IMR-90 (cell line): ENCODE measurements around the gene C11orf65. TPM values are rescaled to one million over a fixed set of nuclear protein-coding genes. Genes with fewer than 3 reads are reported as not detected.

Source experiments
- ATAC-seq: fragments of 200-7000 bp; cut with Tn5 transposase; 2 replicates; pipeline ENCODE4 v1.9.1; 2020; ENCODE audit warnings: low read depth, mild to moderate bottlenecking, moderate library complexity
- BruUV-seq: library from RNA; stranded (reverse); fragments of 400-500 nt; replicated peaks from 2 replicates; lab custom pipeline; 2021; lab: Mats Ljungman, UMichigan
- CTCF ChIA-PET: fragments of 300-600 bp; formaldehyde crosslinking; extraction: SDS; loops from one replicate; lab custom pipeline; 2021; ENCODE audit warnings: antibody characterized with exemption; lab: Yijun Ruan, JAX
- POLR2A ChIA-PET: fragments of 300-600 bp; sonication (Branson Sonifier 250); formaldehyde crosslinking; loops from one replicate; lab custom pipeline; 2022; ENCODE audit warnings: antibody characterized with exemption; ENCODE audit not compliant: unreplicated experiment; lab: Charles Lee
- DNase-seq: peaks from one replicate; pipeline ENCODE4 v3.0.0; 2013
- H2AFZ ChIP-seq: replicated peaks from 2 replicates; pipeline ENCODE3; 2013; ENCODE audit warnings: low read length, mild to moderate bottlenecking; ENCODE audit not compliant: poor library complexity
- H2AK5ac ChIP-seq: 2 replicates; pipeline ENCODE4 v1.6.1; 2013; ENCODE audit warnings: low read depth, low read length, inconsistent platforms
- H2AK9ac ChIP-seq: replicated peaks from 2 replicates; pipeline ENCODE3; 2013; ENCODE audit warnings: mild to moderate bottlenecking, low read depth, low read length, moderate library complexity; ENCODE audit not compliant: poor library complexity
- H2BK120ac ChIP-seq: 2 replicates; pipeline ENCODE4 v1.6.1; 2013; ENCODE audit warnings: low read depth, low read length, inconsistent platforms
- H2BK15ac ChIP-seq: 3 replicates; pipeline ENCODE4 v1.6.1; 2013; ENCODE audit warnings: low read depth, low read length, inconsistent platforms
- H2BK20ac ChIP-seq: 2 replicates; pipeline ENCODE4 v1.6.1; 2013; ENCODE audit warnings: low read depth, mild to moderate bottlenecking, inconsistent platforms, low read length, moderate library complexity
- H2BK5ac ChIP-seq: 2 replicates; pipeline ENCODE4 v1.6.1; 2013; ENCODE audit warnings: mild to moderate bottlenecking, low read depth, low read length, inconsistent platforms; ENCODE audit not compliant: poor library complexity, severe bottlenecking
- H3K14ac ChIP-seq: replicated peaks from 2 replicates; pipeline ENCODE4 v1.6.1; 2013; ENCODE audit warnings: low read depth, low read length, inconsistent platforms
- H3K18ac ChIP-seq: 2 replicates; pipeline ENCODE4 v1.6.1; 2013; ENCODE audit warnings: low read depth, low read length, control low read depth
- H3K23ac ChIP-seq: 2 replicates; pipeline ENCODE4 v1.6.1; 2013; ENCODE audit warnings: low read depth, low read length, inconsistent platforms
- H3K27ac ChIP-seq: 2 replicates; pipeline ENCODE4 v1.5.1; 2013; ENCODE audit warnings: mild to moderate bottlenecking, control low read depth, low read length; ENCODE audit not compliant: insufficient read depth
- H3K27me3 ChIP-seq: 2 replicates; pipeline ENCODE4 v1.6.1; 2013; ENCODE audit warnings: low read length; ENCODE audit not compliant: control insufficient read depth, insufficient read depth
- H3K36me3 ChIP-seq: 2 replicates; pipeline ENCODE4 v1.6.1; 2013; ENCODE audit warnings: low read length, mixed read lengths; ENCODE audit not compliant: control insufficient read depth, insufficient read depth
- H3K4ac ChIP-seq: 2 replicates; pipeline ENCODE4 v1.6.1; 2013; ENCODE audit warnings: low read depth, low read length, inconsistent platforms
- H3K4me1 ChIP-seq: 2 replicates; pipeline ENCODE4 v1.6.1; 2013; ENCODE audit warnings: low read length, mixed read lengths; ENCODE audit not compliant: control insufficient read depth, insufficient read depth
- H3K4me2 ChIP-seq: 2 replicates; pipeline ENCODE4 v1.6.1; 2013; ENCODE audit warnings: low read depth, mild to moderate bottlenecking, control low read depth, low read length, moderate library complexity
- H3K4me3 ChIP-seq: 2 replicates; pipeline ENCODE4 v1.5.1; 2013; ENCODE audit warnings: low read depth, mild to moderate bottlenecking, control low read depth, low read length, moderate library complexity; ENCODE audit not compliant: insufficient read depth
- H3K56ac ChIP-seq: 2 replicates; pipeline ENCODE4 v1.6.1; 2013; ENCODE audit warnings: low read length, inconsistent platforms; ENCODE audit not compliant: insufficient read depth; ENCODE audit errors: extremely low read depth
- H3K79me1 ChIP-seq, 2 experiments: 2 replicates each; pipeline ENCODE4 v1.6.1; 2013; ENCODE audit warnings: low read length in 2 of 2, inconsistent platforms in 1 of 2, low read depth in 1 of 2
- H3K9ac ChIP-seq: 2 replicates; pipeline ENCODE4 v1.6.1; 2013; ENCODE audit warnings: low read depth, low read length, control low read depth
- H3K9me1 ChIP-seq: 2 replicates; pipeline ENCODE4 v1.6.1; 2013; ENCODE audit warnings: low read length, inconsistent platforms; ENCODE audit not compliant: insufficient read depth
- H3K9me3 ChIP-seq: 2 replicates; pipeline ENCODE4 v1.6.1; 2013; ENCODE audit warnings: low read length; ENCODE audit not compliant: control insufficient read depth, insufficient read depth
- H4K20me1 ChIP-seq: 2 replicates; pipeline ENCODE4 v1.6.1; 2013; ENCODE audit warnings: low read length, inconsistent platforms; ENCODE audit not compliant: insufficient read depth
- H4K5ac ChIP-seq: 2 replicates; pipeline ENCODE4 v1.6.1; 2013; ENCODE audit warnings: mild to moderate bottlenecking, low read depth, low read length, control low read depth
- H4K8ac ChIP-seq, 2 experiments: 2 replicates each; pipeline ENCODE4 v1.6.1; 2013; ENCODE audit warnings: low read depth in 2 of 2, low read length in 2 of 2, control low read depth in 1 of 2, inconsistent platforms in 1 of 2
- H4K91ac ChIP-seq: 2 replicates; pipeline ENCODE4 v1.6.1; 2013; ENCODE audit warnings: low read depth, low read length, inconsistent platforms; ENCODE audit not compliant: insufficient read depth
- BHLHE40 ChIP-seq: fragments of 150-350 bp; IDR thresholded peaks from 2 replicates; pipeline ENCODE4 v1.6.1; 2016; ENCODE audit warnings: mild to moderate bottlenecking, low read depth, low read length
- FOS ChIP-seq: fragments of 150-350 bp; IDR thresholded peaks from 2 replicates; pipeline ENCODE4 v1.6.1; 2016; ENCODE audit warnings: low read depth, low read length
- MAFK ChIP-seq: IDR thresholded peaks from 2 replicates; pipeline ENCODE4 v1.6.1; 2012; ENCODE audit warnings: low read depth, low read length, improper control_type of control experiment
- MAZ ChIP-seq: IDR thresholded peaks from 2 replicates; pipeline ENCODE4 v1.6.1; 2012; ENCODE audit warnings: low read depth, mild to moderate bottlenecking, low read length, improper control_type of control experiment, moderate library complexity, borderline replicate concordance
- NFE2L2 ChIP-seq: fragments of 150-350 bp; IDR thresholded peaks from 2 replicates; pipeline ENCODE4 v1.6.1; 2016; ENCODE audit warnings: low read depth, mild to moderate bottlenecking, low read length
- POLR2A ChIP-seq: IDR thresholded peaks from 2 replicates; pipeline ENCODE4 v1.6.1; 2012; ENCODE audit warnings: mild to moderate bottlenecking, low read depth, low read length
- RCOR1 ChIP-seq: IDR thresholded peaks from 2 replicates; pipeline ENCODE4 v1.6.1; 2012; ENCODE audit warnings: mild to moderate bottlenecking, low read length, improper control_type of control experiment; ENCODE audit not compliant: insufficient replicate concordance
- RFX5 ChIP-seq: IDR thresholded peaks from 2 replicates; pipeline ENCODE4 v1.8.0; 2012; ENCODE audit warnings: low read depth, mild to moderate bottlenecking, low read length, moderate library complexity
- WGBS, 2 experiments: methylation state at CpG; one replicate each; pipeline versions ENCODE4 v1.1.5 to v1.1.7; 2013; ENCODE audit warnings: missing lambda C conversion rate in 2 of 2; ENCODE audit not compliant: insufficient read length in 1 of 2; ENCODE audit errors: extremely low coverage in 2 of 2; 5-methylcytosine and 5-hydroxymethylcytosine counted together
- dilution Hi-C: fragments of 300-500 bp; cut with HindIII; formaldehyde crosslinking; loops from one replicate; pipeline ENCODE4 v1.14.3; 2018; ENCODE audit warnings: low sequenced_read_pairs; ENCODE audit not compliant: unreplicated experiment
- in situ Hi-C: fragments of 300-500 bp; cut with MboI; formaldehyde crosslinking; loops from 3 replicates; pipeline ENCODE4 v1.14.3; 2019; ENCODE audit warnings: low sequenced_read_pairs, inconsistent platforms, mixed read lengths
- intact Hi-C: fragments of 100-400 bp; cut with micrococcal nuclease; formaldehyde crosslinking; loops from 2 replicates; pipeline ENCODE4 v1.10.0; 2022
- polyA plus RNA-seq, 3 experiments: library from polyadenylated mRNA; depleted of rRNA; stranded (reverse); fragments of >200 nt; gene quantifications; 2 replicates each; pipeline ENCODE4 v1.2.3, GENCODE V29; 2012; ENCODE audit warnings: low replicate concordance in 1 of 3
- total RNA-seq: library from RNA; depleted of rRNA; stranded (reverse); fragments of >200 nt; gene quantifications from 2 replicates; pipeline ENCODE4 v1.2.3, GENCODE V29; 2012
- TF ChIP-seq, protein P1 (sequence below): fragments of 150-350 bp; IDR thresholded peaks from 2 replicates; pipeline ENCODE4 v1.6.1; 2017; ENCODE audit warnings: mild to moderate bottlenecking, antibody characterized with exemption, low read length, low read depth
- TF ChIP-seq, protein P2 (sequence below): fragments of 150-350 bp; IDR thresholded peaks from 2 replicates; pipeline ENCODE4 v1.6.1; 2016; ENCODE audit warnings: low read depth, mild to moderate bottlenecking, low read length, moderate library complexity, borderline replicate concordance
- TF ChIP-seq, protein P3 (sequence below): conservative IDR thresholded peaks from 2 replicates; pipeline ENCODE4 v1.5.1; 2012; ENCODE audit warnings: mild to moderate bottlenecking, low read depth, low read length, improper control_type of control experiment

Gene C11orf65
- total and polyA plus RNA-seq, 2 of the 4 experiments (the other 2 are of a cell fraction) = 0.12 to 0.18 TPM

DNA sequence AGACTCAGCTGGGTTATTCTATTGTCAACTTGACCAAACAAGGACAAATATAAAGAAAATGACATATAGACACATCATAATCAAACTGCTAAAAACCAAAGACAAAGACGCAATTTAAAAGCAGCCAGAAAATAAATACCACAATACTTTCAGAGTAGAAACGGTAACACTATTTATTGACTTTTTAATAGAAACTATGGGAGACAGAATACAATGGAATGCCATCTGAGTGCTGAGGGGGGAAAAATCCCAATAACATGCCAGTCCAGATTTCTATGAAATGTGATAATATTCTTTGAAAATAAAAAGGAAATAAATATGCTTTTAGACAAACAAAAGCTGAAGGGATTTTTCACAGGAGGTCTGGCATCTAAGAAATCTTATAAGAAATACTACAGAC is 30.7 kb downstream of the C11orf65 start:
- intact Hi-C loops (no loop called here), in situ Hi-C loops (no loop called here), dilution Hi-C loops (no loop called here)
- Histone ChIP-seq H4K91ac (no peak overlapping the region), H3K56ac (no peak overlapping the region), H3K9ac (no peak overlapping the region), H4K20me1 (no peaks in the 10 kb centered on the region), H2BK15ac (no peak overlapping the region), H3K4ac (no peak overlapping the region), H2BK120ac (no peak overlapping the region), H2AK5ac (no peak overlapping the region), H4K8ac (no peak overlapping the region), H3K27me3 (no peaks in the 10 kb centered on the region), H3K9me1 (no peaks in the 10 kb centered on the region), H3K14ac (no peak overlapping the region), H3K79me1 (no peaks in the 10 kb centered on the region), H2BK20ac (no peak overlapping the region), H2BK5ac (no peak overlapping the region), H3K4me3 (no peak overlapping the region), H4K5ac (no peak overlapping the region), H3K18ac (no peak overlapping the region), H3K23ac (no peak overlapping the region), H3K9me3 (no peaks in the 10 kb centered on the region), H3K4me2 (no peak overlapping the region), H3K36me3 (no peaks in the 10 kb centered on the region), H3K4me1 (no peaks in the 10 kb centered on the region), H2AK9ac (no peak overlapping the region), H2AFZ (no peak overlapping the region), H3K27ac (no peak overlapping the region)
- CTCF ChIA-PET = interaction anchor here (0.6 kb wide), 1 partner anchor 16 kb away, joined by 3 read pairs; no protein-coding TSS in a partner anchor
- no peak for TF ChIP-seq RCOR1
- no peak for TF ChIP-seq RFX5
- TF ChIP-seq, protein P1, sequence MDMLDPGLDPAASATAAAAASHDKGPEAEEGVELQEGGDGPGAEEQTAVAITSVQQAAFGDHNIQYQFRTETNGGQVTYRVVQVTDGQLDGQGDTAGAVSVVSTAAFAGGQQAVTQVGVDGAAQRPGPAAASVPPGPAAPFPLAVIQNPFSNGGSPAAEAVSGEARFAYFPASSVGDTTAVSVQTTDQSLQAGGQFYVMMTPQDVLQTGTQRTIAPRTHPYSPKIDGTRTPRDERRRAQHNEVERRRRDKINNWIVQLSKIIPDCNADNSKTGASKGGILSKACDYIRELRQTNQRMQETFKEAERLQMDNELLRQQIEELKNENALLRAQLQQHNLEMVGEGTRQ = no peak
- no peak for TF ChIP-seq BHLHE40
- TF ChIP-seq MAFK = no peak
- TF ChIP-seq, protein P2, sequence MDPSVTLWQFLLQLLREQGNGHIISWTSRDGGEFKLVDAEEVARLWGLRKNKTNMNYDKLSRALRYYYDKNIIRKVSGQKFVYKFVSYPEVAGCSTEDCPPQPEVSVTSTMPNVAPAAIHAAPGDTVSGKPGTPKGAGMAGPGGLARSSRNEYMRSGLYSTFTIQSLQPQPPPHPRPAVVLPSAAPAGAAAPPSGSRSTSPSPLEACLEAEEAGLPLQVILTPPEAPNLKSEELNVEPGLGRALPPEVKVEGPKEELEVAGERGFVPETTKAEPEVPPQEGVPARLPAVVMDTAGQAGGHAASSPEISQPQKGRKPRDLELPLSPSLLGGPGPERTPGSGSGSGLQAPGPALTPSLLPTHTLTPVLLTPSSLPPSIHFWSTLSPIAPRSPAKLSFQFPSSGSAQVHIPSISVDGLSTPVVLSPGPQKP = no peak
- no peak for TF ChIP-seq NFE2L2
- TF ChIP-seq, protein P3, sequence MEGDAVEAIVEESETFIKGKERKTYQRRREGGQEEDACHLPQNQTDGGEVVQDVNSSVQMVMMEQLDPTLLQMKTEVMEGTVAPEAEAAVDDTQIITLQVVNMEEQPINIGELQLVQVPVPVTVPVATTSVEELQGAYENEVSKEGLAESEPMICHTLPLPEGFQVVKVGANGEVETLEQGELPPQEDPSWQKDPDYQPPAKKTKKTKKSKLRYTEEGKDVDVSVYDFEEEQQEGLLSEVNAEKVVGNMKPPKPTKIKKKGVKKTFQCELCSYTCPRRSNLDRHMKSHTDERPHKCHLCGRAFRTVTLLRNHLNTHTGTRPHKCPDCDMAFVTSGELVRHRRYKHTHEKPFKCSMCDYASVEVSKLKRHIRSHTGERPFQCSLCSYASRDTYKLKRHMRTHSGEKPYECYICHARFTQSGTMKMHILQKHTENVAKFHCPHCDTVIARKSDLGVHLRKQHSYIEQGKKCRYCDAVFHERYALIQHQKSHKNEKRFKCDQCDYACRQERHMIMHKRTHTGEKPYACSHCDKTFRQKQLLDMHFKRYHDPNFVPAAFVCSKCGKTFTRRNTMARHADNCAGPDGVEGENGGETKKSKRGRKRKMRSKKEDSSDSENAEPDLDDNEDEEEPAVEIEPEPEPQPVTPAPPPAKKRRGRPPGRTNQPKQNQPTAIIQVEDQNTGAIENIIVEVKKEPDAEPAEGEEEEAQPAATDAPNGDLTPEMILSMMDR = no peak
- TF ChIP-seq POLR2A = no peak
- no peak for TF ChIP-seq MAZ
- no peak for TF ChIP-seq FOS
- ATAC-seq = no peak
- BruUV-seq = no TSS peak
- DNase-seq = no peak
- POLR2A ChIA-PET = interaction anchor here (0.7 kb wide), 1 partner anchor 61 kb away, joined by 8 read pairs; the partner anchor contains the start of gene POGLUT3
- no CpG with 5 or more reads among the region's 2 CpGs for WGBS, 2 experiments
